ENCODE results near the gene HIPK3.

HIPK3 gene

GRCh38 chr11:33309118-33309517 lies 51.9 kb downstream of the HIPK3 start:
- DNase-seq, result no peak

- no peak for DNase-seq
Measured at GRCh38 chr11:33310720-33311500, 53.7 kb downstream of the HIPK3 start.

DNA sequence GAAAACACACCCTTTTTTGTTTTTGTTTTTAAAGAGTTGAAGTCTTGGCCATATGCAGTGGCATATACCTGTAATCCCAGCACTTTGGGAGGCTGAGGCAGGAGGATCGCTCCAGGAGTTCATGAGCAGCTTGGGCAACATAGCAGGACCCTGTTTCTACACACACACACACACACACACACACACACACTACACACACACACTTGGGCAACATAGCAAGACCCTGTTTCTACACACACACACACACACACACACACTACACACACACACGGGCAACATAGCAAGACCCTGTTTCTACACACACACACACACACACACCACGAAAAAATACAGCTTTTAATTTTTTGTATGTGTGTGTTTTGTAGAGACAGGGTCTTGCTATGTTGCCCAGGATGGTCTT lies 54.5 kb downstream of the HIPK3 start:
- no peak for DNase-seq

- no peak for DNase-seq
Measured at GRCh38 chr11:33315822-33316221, 58.6 kb downstream of the HIPK3 start.

GRCh38 chr11:33317662-33318061 lies 60.5 kb downstream of the HIPK3 start:
- DNase-seq, result no peak

DNA sequence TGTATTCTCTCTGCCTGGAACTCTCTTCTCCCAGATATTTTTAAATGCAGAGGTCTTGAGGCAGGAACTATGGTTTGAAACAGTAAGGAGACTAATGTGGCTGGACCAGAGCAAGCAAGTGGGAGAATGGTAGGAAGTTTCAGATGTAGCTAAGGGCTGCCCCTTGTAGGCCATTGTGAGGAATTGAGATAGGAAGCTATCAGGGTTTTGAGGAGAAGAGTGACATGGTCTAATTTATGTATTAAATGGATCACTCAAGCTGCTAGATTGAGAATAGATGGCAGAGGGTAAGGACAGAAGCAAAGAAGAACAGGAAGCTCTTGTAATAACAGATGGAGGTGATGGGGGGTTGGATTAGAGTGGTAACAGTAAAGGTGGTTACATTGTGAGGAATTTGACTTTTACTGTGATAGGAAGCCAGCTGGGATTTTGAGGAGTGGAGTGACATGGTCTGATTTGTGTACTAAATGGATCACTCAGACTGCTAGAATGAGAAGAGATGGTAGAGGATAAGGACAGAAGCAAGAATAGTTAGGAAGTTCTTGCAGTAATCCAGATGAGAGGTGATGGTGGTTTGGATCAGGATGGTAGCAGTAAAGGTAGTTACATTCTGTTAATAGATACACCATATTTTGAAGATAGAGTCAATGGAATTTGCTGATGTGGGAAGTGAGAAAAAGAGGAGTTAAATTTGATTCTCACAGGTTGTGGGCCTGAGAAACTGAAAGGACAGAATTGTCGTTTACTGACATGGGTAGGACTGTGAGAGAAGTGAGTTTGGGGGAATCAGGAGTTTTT lies 63.0 kb downstream of the HIPK3 start:
- no peak for DNase-seq

- no peak for DNase-seq
Measured at GRCh38 chr11:33320814-33321330, 63.7 kb downstream of the HIPK3 start.

- no peak for DNase-seq
Measured at GRCh38 chr11:33321422-33321821, 64.2 kb downstream of the HIPK3 start.

- DNase-seq, result no peak
Measured at GRCh38 chr11:33323421-33323820, 66.2 kb downstream of the HIPK3 start.

GRCh38 chr11:33324302-33324985 lies 67.3 kb downstream of the HIPK3 start:
- DNase-seq, result no peak

DNA sequence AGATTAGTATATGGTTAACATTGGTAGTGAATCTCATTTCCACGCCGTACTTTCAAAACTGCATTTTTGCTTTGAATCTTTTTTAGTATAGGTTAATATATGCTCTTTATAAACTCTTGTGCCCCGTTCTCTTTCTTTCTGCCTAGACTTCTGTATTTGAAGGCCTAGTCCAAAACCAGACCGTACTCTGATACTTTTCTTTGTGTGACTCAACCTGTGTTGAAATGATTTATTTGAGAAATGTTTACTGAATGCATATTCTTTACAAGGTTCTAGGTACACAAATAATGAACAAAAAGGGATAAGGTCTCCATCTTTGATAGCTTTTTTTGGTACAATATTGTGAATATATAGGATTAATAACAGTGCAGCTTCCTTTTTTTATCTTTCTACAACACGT lies 68.3 kb downstream of the HIPK3 start:
- DNase-seq, result no peak

DNA sequence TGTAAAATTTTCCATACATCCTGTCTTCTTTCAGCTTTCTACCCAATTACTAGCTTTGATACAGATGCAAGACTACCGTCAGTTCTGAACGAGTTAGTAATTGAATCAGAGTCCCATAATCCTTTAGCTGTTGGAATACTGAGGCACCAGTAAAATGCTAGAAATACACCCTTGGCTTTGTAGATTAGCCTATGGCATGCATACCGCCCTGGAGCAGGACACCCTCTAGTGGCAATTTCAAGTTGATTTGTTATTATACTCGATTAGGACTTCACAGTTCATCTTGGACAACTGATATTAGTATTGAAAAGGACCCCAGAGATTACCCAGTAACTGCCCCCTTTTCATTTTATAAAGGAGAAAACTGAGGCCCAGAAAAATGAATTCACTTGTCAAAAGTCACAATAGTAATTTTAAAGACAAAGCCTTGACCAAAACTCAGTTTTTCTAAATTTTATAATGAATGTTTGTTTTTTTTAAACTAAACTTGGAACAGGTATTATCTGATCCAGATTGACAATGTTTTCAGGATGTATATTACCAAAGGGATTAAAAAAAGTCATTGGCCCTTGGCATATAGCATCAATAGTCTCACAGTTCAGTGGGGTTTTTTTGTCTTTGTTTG lies 72.6 kb downstream of the HIPK3 start:
- DNase-seq, result peak; percentile 29 to 31

DNA sequence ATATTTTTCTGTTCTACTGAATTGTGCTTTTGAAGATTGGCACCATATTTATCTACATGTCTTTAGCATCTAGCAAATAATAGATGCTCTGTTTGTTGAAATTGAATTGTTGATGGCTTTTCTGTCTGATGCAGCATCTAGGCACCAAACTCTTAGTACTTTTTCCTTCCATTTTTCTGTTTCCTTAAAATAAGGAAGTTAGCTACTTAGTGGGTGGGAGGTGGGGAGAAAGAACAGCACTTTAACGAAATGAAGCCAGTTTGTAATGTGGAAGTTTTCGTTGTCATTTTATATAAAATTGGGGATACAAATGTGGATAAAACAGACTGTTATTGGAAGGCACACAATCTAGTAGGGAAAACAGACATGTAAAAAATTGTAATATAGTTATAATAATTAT lies 76.6 kb downstream of the HIPK3 start:
- DNase-seq, result no peak

GRCh38 chr11:33334627-33335026 lies 77.4 kb downstream of the HIPK3 start:
- DNase-seq, result no peak

GRCh38 chr11:33339247-33339646 lies 82.1 kb downstream of the HIPK3 start:
- no peak for DNase-seq

DNA sequence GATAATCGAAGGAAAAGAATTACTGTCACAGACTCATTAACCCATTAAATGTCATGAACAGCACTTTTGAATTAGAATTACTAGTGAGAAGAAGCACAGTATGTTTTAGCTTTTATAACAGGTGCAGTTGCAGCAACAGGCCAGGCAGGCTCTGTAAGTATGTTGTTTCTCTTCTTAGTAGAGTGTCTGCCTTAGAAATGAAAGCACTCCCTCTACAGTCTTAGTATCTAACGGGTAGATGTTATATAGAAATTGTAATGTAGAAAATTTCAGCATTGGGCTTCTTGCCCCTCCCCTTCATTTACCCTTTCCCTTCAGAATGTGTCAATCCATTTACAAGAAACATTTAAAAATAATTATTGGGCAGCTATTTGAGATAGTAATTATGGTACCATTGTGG lies 87.4 kb downstream of the HIPK3 start:
- no peak for DNase-seq

- DNase-seq, result no peak
Measured at GRCh38 chr11:33347490-33348125, 90.4 kb downstream of the HIPK3 start.

GRCh38 chr11:33350287-33350686 lies 93.1 kb downstream of the HIPK3 start:
- DNase-seq, result no peak

DNA sequence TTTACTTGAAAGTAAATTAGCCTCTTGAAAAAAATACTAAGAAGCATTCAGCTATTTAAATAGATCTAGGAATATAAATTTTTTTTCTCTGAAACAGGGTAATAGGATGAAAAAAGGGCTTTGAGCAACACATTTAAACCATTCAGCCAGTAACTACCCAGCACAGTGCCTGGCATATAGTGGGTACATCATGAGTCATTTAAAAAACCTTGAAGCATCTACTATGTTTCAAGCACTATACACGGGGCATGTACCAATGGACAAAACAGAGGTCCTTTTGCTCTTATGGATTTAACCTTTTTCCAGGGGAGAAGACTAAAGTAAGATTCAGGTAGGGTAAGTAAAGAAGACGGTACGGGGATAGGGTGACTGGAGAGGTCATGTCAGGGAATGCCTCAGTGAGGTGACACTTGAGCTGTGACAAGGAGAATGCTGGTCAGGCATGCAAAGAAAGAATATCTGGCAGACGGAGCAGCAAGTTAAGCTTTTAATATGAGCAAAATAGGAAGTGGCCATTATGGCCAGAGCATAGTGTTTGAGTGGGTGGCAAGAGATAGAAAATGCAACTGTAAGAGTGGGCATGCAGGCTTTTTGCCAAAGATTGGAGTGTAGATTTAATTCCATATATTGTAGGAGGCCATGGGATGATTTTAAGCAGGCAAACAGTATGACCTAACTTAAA lies 101.1 kb downstream of the HIPK3 start:
- DNase-seq, result no peak

DNA sequence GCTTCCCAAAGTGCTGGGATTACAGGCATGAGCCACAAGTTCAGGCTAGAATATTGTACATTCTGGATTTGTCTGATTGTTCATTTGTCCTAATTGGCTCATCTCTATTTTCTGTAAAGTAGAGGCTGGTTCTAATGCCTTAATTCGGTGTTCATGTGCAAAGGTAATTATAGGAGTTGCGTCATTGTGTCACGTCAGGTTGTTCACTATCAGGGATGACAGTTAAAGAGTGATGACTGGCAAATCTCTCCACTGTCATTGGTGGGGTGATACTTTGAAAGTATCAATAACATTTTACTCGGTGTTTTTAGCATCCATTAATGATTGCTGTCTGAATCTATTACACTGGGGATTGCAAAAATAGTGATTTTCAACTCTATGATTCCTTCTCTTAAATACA lies 103.5 kb downstream of the HIPK3 start:
- no peak for DNase-seq

DNA sequence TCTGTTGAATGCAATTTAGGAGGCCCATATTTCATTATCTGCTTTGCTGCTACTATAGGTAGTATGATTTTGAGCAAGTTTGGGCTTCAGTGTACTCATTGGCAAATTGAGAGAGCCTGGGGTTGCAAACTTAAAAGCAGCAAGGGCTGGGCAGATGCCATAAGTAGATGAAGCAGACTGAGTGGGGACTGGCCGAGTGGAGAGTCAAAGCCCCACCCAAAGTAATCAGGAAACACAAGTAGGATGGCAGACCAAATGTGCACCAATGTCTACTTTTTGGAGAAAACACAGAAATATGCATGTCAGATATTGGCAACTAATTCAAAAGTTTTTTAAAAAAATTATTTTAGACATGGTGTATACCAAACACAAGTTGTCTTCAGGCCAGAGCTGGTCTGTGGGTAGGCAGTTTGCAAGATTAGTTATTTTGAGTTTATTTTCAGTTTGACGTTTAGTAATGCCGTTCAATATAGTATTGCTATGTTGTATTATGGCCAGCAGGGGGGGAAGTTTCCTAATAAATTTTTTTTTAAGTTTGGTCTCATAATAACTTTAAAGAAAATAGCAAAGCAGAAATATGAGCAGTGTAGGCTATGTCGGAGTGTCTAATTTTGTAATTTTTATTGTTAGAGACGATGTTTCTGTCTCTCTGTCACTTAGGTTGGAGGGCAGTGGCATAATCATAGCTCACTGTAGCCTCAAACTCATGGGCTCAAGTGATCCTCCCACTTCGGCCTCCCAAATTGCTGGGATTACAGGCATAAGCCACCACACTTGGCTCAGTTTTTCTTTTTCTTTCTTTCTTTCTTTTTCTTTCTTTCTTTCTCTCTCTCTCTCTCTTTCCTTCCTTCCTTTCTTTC lies 105.1 kb downstream of the HIPK3 start:
- no peak for DNase-seq
